PC-9 (cell line): ENCODE measurements around the gene COL25A1.

ENCODE experiments used
- EZH2 ChIP-seq: fragments of 200-600 bp; sonication (generic); IDR thresholded peaks from 2 replicates; pipeline ENCODE4 v1.8.0; 2017; ENCODE audit warnings: antibody characterized with exemption, low read depth
- TF ChIP-seq, protein P1 (sequence below): fragments of 200-600 bp; sonication (generic); conservative IDR thresholded peaks from 2 replicates; pipeline ENCODE4 v1.6.1; 2017; ENCODE audit warnings: mixed run types, antibody characterized with exemption, mild to moderate bottlenecking, moderate library complexity

DNA sequence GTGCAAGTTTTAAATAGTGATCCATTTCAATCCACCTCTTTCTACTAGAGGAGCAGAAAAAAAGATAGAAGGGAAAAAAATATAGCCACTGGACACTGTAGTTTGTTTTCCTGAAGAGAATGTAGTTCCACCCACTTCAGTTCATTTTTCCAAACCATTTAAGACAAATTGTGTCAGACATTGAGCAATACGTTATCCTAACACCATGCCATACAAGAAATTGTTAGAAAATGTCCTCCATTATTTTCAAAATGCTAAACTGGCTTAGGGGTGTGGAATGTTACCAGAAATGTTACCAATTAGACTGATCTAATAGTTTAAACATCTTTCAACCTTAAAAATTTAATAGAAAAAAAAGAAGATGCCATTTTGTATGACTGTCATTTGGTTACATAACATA lies 491.0 kb downstream of the COL25A1 start:
- TF ChIP-seq, protein P1, sequence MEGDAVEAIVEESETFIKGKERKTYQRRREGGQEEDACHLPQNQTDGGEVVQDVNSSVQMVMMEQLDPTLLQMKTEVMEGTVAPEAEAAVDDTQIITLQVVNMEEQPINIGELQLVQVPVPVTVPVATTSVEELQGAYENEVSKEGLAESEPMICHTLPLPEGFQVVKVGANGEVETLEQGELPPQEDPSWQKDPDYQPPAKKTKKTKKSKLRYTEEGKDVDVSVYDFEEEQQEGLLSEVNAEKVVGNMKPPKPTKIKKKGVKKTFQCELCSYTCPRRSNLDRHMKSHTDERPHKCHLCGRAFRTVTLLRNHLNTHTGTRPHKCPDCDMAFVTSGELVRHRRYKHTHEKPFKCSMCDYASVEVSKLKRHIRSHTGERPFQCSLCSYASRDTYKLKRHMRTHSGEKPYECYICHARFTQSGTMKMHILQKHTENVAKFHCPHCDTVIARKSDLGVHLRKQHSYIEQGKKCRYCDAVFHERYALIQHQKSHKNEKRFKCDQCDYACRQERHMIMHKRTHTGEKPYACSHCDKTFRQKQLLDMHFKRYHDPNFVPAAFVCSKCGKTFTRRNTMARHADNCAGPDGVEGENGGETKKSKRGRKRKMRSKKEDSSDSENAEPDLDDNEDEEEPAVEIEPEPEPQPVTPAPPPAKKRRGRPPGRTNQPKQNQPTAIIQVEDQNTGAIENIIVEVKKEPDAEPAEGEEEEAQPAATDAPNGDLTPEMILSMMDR = no peak
- TF ChIP-seq EZH2 = no peak
